ENCODE results near the gene POC1A. TPM values are rescaled to one million over a fixed set of nuclear protein-coding genes. Genes with fewer than 3 reads are reported as not detected.

Gene POC1A
- total and polyA plus RNA-seq, 2 donors (not counting 1 experiment from before 2014, with no cell fraction given): 3.8 to 17.7 TPM

- Histone ChIP-seq H3K9ac (ENCODE audit: insufficient read depth, low read length) (no peak overlapping the region), H2AFZ (ENCODE audit: low read length) (no peak overlapping the region), H3K4me1 (ENCODE audit: control insufficient read depth, extremely low read depth, insufficient read depth, low read length) (no peaks in the 10 kb centered on the region)
Observed at GRCh38 chr3:52029053-52029452, 125.2 kb downstream of the POC1A start.

GRCh38 chr3:52028572-52028971 lies 125.7 kb downstream of the POC1A start:
- DNase-seq (ENCODE audit: low read depth in 2 of 2): peak in 1 of 2 donors; percentile 27

More at GRCh38 chr3:52029053-52029452, 125.2 kb downstream of the POC1A start:
- Histone ChIP-seq H3K9me3 (ENCODE audit: control insufficient read depth, insufficient read depth, low read depth, low read length) (no peaks in the 10 kb centered on the region), H3K4me2 (ENCODE audit: extremely low read depth, insufficient read depth, low read length) (no peak overlapping the region), H3K27ac (ENCODE audit: insufficient read depth, low read length) (no peak overlapping the region), H3K79me2 (ENCODE audit: control insufficient read depth, insufficient read depth, low read length) (no peaks in the 10 kb centered on the region), H3K4me3 (replicated peaks in 1 of 4; ENCODE audit: control extremely low read depth in 1 of 4, insufficient read depth in 1 of 4, low read depth in 3 of 4, low read length in 4 of 4) (no peak overlapping the region), H4K20me1 (ENCODE audit: control insufficient read depth, extremely low read depth, insufficient read depth, low read length) (no peaks in the 10 kb centered on the region), H3K27me3 (ENCODE audit: control insufficient read depth, insufficient read depth, low read length) (no peaks in the 10 kb centered on the region), H3K36me3 (ENCODE audit: control insufficient read depth, insufficient read depth, low read length) (no peaks in the 10 kb centered on the region)
- DNase-seq (ENCODE audit: low read depth in 2 of 2): no peak
- no peak for TF ChIP-seq EZH2 (IDR thresholded peaks at IDR 0.05; ENCODE audit: low read length, missing control alignments)
- TF ChIP-seq CTCF (conservative IDR thresholded peaks at IDR 0.05 in 1 of 2, IDR thresholded peaks at IDR 0.05 in 1 of 2; ENCODE audit: low read depth in 1 of 2, low read length in 2 of 2): no peak

GRCh38 chr3:52026041-52026440 lies 128.2 kb downstream of the POC1A start:
- H2AFZ ChIP-seq (ENCODE audit: low read length): no peak overlapping the region
- H3K9me3 ChIP-seq (ENCODE audit: control insufficient read depth, insufficient read depth, low read depth, low read length): no peaks in the 10 kb centered on the region
- no peak overlapping the region for H3K4me2 ChIP-seq (ENCODE audit: extremely low read depth, insufficient read depth, low read length)
- DNase-seq (ENCODE audit: low read depth in 2 of 2): no peak
- H3K79me2 ChIP-seq (ENCODE audit: control insufficient read depth, insufficient read depth, low read length): no peaks in the 10 kb centered on the region
- H3K4me1 ChIP-seq (ENCODE audit: control insufficient read depth, extremely low read depth, insufficient read depth, low read length): peaks cover 11% of the 10 kb centered on the region
- H3K9ac ChIP-seq (ENCODE audit: insufficient read depth, low read length): no peak overlapping the region
- H4K20me1 ChIP-seq (ENCODE audit: control insufficient read depth, extremely low read depth, insufficient read depth, low read length): no peaks in the 10 kb centered on the region
- H3K27me3 ChIP-seq (ENCODE audit: control insufficient read depth, insufficient read depth, low read length): no peaks in the 10 kb centered on the region
- no peaks in the 10 kb centered on the region for H3K36me3 ChIP-seq (ENCODE audit: control insufficient read depth, insufficient read depth, low read length)
- no peak overlapping the region for H3K4me3 ChIP-seq (replicated peaks in 1 of 4; ENCODE audit: control extremely low read depth in 1 of 4, insufficient read depth in 1 of 4, low read depth in 3 of 4, low read length in 4 of 4)
- TF ChIP-seq EZH2 (IDR thresholded peaks at IDR 0.05; ENCODE audit: low read length, missing control alignments): no peak
- no peak for TF ChIP-seq CTCF (conservative IDR thresholded peaks at IDR 0.05 in 1 of 2, IDR thresholded peaks at IDR 0.05 in 1 of 2; ENCODE audit: low read depth in 1 of 2, low read length in 2 of 2)
- no peak overlapping the region for H3K27ac ChIP-seq (ENCODE audit: insufficient read depth, low read length)

More at GRCh38 chr3:52028572-52028971, 125.7 kb downstream of the POC1A start:
- Histone ChIP-seq H3K79me2 (ENCODE audit: control insufficient read depth, insufficient read depth, low read length) (no peaks in the 10 kb centered on the region), H3K9ac (ENCODE audit: insufficient read depth, low read length) (no peak overlapping the region), H3K27ac (ENCODE audit: insufficient read depth, low read length) (no peak overlapping the region), H3K4me2 (ENCODE audit: extremely low read depth, insufficient read depth, low read length) (no peak overlapping the region), H3K9me3 (ENCODE audit: control insufficient read depth, insufficient read depth, low read depth, low read length) (no peaks in the 10 kb centered on the region), H3K4me3 (replicated peaks in 1 of 4; ENCODE audit: control extremely low read depth in 1 of 4, insufficient read depth in 1 of 4, low read depth in 3 of 4, low read length in 4 of 4) (no peak overlapping the region), H4K20me1 (ENCODE audit: control insufficient read depth, extremely low read depth, insufficient read depth, low read length) (no peaks in the 10 kb centered on the region), H3K36me3 (ENCODE audit: control insufficient read depth, insufficient read depth, low read length) (no peaks in the 10 kb centered on the region), H3K4me1 (ENCODE audit: control insufficient read depth, extremely low read depth, insufficient read depth, low read length) (peaks cover 3% of the 10 kb centered on the region), H3K27me3 (ENCODE audit: control insufficient read depth, insufficient read depth, low read length) (no peaks in the 10 kb centered on the region), H2AFZ (ENCODE audit: low read length) (no peak overlapping the region)
- TF ChIP-seq CTCF (conservative IDR thresholded peaks at IDR 0.05 in 1 of 2, IDR thresholded peaks at IDR 0.05 in 1 of 2; ENCODE audit: low read depth in 1 of 2, low read length in 2 of 2): no peak
- no peak for TF ChIP-seq EZH2 (IDR thresholded peaks at IDR 0.05; ENCODE audit: low read length, missing control alignments)

Measured in fibroblast of lung (primary cell).